ENCODE data around the gene RARG.

The RARG gene

DNA sequence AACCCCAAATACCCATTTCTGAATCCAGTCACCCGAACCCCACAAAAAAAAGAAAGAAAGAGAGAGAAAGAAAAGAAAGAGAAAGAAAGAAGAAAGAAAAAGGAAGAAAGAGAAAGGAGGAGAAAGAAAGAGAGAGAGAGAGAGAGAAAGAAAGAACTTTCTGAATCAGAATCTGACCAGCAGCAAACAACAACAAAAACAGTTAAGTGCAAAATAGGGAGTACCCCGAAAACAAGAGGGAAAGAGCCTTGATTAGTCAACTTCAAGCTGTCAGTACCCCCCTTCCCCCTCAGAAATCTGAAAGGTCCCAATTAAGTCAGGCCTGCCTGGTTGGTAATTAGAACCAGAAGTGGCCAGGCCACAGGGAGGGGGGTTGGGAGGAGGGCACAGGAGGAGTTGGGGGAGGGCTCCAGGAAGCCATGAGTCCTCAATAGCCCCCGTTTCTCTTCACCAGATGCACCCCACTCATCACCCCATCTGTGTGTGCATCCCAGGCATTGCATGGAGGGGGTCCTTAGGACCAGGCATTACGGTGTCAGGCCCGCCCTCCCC, 9.8 kb downstream of the RARG start (continued):
- TF ChIP-seq, protein P1, sequence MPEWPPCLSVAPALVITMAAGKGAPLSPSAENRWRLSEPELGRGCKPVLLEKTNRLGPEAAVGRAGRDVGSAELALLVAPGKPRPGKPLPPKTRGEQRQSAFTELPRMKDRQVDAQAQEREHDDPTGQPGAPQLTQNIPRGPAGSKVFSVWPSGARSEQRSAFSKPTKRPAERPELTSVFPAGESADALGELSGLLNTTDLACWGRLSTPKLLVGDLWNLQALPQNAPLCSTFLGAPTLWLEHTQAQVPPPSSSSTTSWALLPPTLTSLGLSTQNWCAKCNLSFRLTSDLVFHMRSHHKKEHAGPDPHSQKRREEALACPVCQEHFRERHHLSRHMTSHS (tag by site-specific recombination; IDR thresholded peaks at IDR 0.05) = no peak
- TF ChIP-seq KLF1 (tag by site-specific recombination; IDR thresholded peaks at IDR 0.05) (no peak), KLF8 (tag by site-specific recombination; IDR thresholded peaks at IDR 0.05) (no peak), ZNF426 (tag by site-specific recombination; IDR thresholded peaks at IDR 0.05) (no peak), ZNF292 (tag by site-specific recombination; IDR thresholded peaks at IDR 0.05; ENCODE audit: borderline replicate concordance, low read depth) (no peak), ZNF501 (tag by site-specific recombination; IDR thresholded peaks at IDR 0.05) (no peak), ZNF629 (tag by site-specific recombination; IDR thresholded peaks at IDR 0.05) (no peak), ZBTB21 (tag by site-specific recombination; IDR thresholded peaks at IDR 0.05) (no peak), GLI4 (tag by site-specific recombination; IDR thresholded peaks at IDR 0.05) (no peak), GLI2 (tag by site-specific recombination; IDR thresholded peaks at IDR 0.05; ENCODE audit: borderline replicate concordance, low read depth) (no peak), ZNF10 (tag by site-specific recombination; IDR thresholded peaks at IDR 0.05) (no peak), ZNF138 (tag by site-specific recombination; IDR thresholded peaks at IDR 0.05; ENCODE audit: borderline replicate concordance) (no peak), ZNF768 (tag by site-specific recombination; IDR thresholded peaks at IDR 0.05) (no peak), EGR2 (tag by site-specific recombination; IDR thresholded peaks at IDR 0.05; ENCODE audit: low read depth) (no peak), ZNF121 (tag by site-specific recombination; IDR thresholded peaks at IDR 0.05) (no peak)
- TF ChIP-seq, protein P2, sequence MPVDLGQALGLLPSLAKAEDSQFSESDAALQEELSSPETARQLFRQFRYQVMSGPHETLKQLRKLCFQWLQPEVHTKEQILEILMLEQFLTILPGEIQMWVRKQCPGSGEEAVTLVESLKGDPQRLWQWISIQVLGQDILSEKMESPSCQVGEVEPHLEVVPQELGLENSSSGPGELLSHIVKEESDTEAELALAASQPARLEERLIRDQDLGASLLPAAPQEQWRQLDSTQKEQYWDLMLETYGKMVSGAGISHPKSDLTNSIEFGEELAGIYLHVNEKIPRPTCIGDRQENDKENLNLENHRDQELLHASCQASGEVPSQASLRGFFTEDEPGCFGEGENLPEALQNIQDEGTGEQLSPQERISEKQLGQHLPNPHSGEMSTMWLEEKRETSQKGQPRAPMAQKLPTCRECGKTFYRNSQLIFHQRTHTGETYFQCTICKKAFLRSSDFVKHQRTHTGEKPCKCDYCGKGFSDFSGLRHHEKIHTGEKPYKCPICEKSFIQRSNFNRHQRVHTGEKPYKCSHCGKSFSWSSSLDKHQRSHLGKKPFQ (tag by site-specific recombination; IDR thresholded peaks at IDR 0.05) = no peak
- TF ChIP-seq, protein P3, sequence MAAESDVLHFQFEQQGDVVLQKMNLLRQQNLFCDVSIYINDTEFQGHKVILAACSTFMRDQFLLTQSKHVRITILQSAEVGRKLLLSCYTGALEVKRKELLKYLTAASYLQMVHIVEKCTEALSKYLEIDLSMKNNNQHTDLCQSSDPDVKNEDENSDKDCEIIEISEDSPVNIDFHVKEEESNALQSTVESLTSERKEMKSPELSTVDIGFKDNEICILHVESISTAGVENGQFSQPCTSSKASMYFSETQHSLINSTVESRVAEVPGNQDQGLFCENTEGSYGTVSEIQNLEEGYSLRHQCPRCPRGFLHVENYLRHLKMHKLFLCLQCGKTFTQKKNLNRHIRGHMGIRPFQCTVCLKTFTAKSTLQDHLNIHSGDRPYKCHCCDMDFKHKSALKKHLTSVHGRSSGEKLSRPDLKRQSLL (tag by site-specific recombination; IDR thresholded peaks at IDR 0.05) = no peak
- TF ChIP-seq, protein P4, sequence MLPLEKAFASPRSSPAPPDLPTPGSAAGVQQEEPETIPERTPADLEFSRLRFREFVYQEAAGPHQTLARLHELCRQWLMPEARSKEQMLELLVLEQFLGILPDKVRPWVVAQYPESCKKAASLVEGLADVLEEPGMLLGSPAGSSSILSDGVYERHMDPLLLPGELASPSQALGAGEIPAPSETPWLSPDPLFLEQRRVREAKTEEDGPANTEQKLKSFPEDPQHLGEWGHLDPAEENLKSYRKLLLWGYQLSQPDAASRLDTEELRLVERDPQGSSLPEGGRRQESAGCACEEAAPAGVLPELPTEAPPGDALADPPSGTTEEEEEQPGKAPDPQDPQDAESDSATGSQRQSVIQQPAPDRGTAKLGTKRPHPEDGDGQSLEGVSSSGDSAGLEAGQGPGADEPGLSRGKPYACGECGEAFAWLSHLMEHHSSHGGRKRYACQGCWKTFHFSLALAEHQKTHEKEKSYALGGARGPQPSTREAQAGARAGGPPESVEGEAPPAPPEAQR (tag by site-specific recombination; IDR thresholded peaks at IDR 0.05) = no peak
- TF ChIP-seq, protein P5, sequence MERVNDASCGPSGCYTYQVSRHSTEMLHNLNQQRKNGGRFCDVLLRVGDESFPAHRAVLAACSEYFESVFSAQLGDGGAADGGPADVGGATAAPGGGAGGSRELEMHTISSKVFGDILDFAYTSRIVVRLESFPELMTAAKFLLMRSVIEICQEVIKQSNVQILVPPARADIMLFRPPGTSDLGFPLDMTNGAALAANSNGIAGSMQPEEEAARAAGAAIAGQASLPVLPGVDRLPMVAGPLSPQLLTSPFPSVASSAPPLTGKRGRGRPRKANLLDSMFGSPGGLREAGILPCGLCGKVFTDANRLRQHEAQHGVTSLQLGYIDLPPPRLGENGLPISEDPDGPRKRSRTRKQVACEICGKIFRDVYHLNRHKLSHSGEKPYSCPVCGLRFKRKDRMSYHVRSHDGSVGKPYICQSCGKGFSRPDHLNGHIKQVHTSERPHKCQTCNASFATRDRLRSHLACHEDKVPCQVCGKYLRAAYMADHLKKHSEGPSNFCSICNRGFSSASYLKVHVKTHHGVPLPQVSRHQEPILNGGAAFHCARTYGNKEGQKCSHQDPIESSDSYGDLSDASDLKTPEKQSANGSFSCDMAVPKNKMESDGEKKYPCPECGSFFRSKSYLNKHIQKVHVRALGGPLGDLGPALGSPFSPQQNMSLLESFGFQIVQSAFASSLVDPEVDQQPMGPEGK (tag by site-specific recombination; IDR thresholded peaks at IDR 0.05) = peak; percentile 25; the same call in 1 of the 2 replicates
- TF ChIP-seq, protein P6, sequence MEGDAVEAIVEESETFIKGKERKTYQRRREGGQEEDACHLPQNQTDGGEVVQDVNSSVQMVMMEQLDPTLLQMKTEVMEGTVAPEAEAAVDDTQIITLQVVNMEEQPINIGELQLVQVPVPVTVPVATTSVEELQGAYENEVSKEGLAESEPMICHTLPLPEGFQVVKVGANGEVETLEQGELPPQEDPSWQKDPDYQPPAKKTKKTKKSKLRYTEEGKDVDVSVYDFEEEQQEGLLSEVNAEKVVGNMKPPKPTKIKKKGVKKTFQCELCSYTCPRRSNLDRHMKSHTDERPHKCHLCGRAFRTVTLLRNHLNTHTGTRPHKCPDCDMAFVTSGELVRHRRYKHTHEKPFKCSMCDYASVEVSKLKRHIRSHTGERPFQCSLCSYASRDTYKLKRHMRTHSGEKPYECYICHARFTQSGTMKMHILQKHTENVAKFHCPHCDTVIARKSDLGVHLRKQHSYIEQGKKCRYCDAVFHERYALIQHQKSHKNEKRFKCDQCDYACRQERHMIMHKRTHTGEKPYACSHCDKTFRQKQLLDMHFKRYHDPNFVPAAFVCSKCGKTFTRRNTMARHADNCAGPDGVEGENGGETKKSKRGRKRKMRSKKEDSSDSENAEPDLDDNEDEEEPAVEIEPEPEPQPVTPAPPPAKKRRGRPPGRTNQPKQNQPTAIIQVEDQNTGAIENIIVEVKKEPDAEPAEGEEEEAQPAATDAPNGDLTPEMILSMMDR (tag by site-specific recombination; IDR thresholded peaks at IDR 0.05) = no peak
- TF ChIP-seq, protein P7, sequence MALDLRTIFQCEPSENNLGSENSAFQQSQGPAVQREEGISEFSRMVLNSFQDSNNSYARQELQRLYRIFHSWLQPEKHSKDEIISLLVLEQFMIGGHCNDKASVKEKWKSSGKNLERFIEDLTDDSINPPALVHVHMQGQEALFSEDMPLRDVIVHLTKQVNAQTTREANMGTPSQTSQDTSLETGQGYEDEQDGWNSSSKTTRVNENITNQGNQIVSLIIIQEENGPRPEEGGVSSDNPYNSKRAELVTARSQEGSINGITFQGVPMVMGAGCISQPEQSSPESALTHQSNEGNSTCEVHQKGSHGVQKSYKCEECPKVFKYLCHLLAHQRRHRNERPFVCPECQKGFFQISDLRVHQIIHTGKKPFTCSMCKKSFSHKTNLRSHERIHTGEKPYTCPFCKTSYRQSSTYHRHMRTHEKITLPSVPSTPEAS (tag by site-specific recombination; IDR thresholded peaks at IDR 0.05) = no peak
- TF ChIP-seq, protein P8, sequence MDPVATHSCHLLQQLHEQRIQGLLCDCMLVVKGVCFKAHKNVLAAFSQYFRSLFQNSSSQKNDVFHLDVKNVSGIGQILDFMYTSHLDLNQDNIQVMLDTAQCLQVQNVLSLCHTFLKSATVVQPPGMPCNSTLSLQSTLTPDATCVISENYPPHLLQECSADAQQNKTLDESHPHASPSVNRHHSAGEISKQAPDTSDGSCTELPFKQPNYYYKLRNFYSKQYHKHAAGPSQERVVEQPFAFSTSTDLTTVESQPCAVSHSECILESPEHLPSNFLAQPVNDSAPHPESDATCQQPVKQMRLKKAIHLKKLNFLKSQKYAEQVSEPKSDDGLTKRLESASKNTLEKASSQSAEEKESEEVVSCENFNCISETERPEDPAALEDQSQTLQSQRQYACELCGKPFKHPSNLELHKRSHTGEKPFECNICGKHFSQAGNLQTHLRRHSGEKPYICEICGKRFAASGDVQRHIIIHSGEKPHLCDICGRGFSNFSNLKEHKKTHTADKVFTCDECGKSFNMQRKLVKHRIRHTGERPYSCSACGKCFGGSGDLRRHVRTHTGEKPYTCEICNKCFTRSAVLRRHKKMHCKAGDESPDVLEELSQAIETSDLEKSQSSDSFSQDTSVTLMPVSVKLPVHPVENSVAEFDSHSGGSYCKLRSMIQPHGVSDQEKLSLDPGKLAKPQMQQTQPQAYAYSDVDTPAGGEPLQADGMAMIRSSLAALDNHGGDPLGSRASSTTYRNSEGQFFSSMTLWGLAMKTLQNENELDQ (tag by site-specific recombination; IDR thresholded peaks at IDR 0.05; ENCODE audit: low read depth) = no peak
- TF ChIP-seq, protein P9, sequence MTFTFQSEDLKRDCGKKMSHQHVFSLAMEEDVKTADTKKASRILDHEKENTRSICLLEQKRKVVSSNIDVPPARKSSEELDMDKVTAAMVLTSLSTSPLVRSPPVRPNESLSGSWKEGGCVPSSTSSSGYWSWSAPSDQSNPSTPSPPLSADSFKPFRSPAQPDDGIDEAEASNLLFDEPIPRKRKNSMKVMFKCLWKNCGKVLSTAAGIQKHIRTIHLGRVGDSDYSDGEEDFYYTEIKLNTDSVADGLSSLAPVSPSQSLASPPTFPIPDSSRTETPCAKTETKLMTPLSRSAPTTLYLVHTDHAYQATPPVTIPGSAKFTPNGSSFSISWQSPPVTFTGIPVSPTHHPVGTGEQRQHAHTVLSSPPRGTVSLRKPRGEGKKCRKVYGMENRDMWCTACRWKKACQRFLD (tag by site-specific recombination; IDR thresholded peaks at IDR 0.05) = no peak
- TF ChIP-seq, protein P10, sequence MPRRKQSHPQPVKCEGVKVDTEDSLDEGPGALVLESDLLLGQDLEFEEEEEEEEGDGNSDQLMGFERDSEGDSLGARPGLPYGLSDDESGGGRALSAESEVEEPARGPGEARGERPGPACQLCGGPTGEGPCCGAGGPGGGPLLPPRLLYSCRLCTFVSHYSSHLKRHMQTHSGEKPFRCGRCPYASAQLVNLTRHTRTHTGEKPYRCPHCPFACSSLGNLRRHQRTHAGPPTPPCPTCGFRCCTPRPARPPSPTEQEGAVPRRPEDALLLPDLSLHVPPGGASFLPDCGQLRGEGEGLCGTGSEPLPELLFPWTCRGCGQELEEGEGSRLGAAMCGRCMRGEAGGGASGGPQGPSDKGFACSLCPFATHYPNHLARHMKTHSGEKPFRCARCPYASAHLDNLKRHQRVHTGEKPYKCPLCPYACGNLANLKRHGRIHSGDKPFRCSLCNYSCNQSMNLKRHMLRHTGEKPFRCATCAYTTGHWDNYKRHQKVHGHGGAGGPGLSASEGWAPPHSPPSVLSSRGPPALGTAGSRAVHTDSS (tag by site-specific recombination; IDR thresholded peaks at IDR 0.05) = no peak

Measured in HEK293 (cell line).